HCT116 (cell line): ENCODE data around the gene ZNF311.

Source experiments
- CTCF ChIP-seq, 3 experiments: fragments of 200-600 bp in 1 of 3; sonication (generic) in 1 of 3; IDR thresholded peaks in 2 of 3; conservative IDR thresholded peaks in 1 of 3; 2 replicates each; pipeline ENCODE4 v1.5.1; 2012 to 2017; ENCODE audit warnings: low read depth in 2 of 3, low read length in 2 of 3, antibody characterized with exemption in 1 of 3, borderline replicate concordance in 1 of 3, control low read depth in 1 of 3, mild to moderate bottlenecking in 1 of 3, mixed read lengths in 1 of 3, mixed run types in 1 of 3, moderate library complexity in 1 of 3; ENCODE audit not compliant: insufficient read depth in 1 of 3
- EZH2 ChIP-seq: fragments of 200-600 bp; sonication (generic); IDR thresholded peaks from 2 replicates; pipeline ENCODE4 v1.6.1; 2017; ENCODE audit warnings: antibody characterized with exemption, mixed run types
- EZH2phosphoT487 ChIP-seq: fragments of 200-600 bp; IDR thresholded peaks from 2 replicates; pipeline ENCODE4 v1.6.1; 2018; ENCODE audit warnings: antibody characterized with exemption, borderline replicate concordance
- MAX ChIP-seq: IDR thresholded peaks from 2 replicates; pipeline ENCODE4 v1.6.1; 2012
- POLR2A ChIP-seq: IDR thresholded peaks from 2 replicates; pipeline ENCODE4 v1.7.0; 2011; ENCODE audit warnings: borderline replicate concordance; ENCODE audit not compliant: insufficient read depth, insufficient read length; ENCODE audit errors: extremely low read depth
- REST ChIP-seq: IDR thresholded peaks from 2 replicates; pipeline ENCODE4 v1.6.1; 2012; ENCODE audit warnings: low read depth

DNA sequence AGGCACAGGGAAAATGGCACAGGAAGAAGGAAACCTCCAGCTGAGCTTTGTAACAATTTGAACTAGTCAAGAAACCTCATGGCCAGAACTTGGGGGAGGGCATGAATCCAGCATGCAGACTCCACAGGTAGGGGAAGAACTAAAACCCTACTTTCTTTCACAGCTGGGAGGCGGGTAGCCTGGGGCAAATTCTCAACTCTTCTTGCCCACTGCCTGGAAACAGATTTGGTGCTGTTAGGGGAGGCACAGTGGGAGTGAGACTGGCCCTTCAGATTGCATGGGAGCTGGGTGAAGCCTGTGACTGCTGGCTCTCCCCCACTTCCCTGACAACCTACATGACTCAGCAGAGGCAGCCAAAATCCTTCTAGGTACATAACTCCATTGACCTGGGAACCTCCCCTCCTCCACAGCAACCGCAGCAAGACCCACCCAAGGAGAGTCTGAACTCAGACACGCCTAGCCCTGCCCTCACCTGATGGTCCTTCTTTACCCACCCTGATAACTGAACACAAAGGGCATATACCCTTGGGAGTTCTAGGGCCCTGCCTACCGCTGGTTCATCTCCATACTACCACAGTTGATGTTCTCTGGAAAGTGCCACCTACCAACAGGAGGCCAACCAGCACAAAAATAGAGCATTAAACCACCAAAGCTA lies 44.1 kb downstream of the ZNF311 start:
- no peak for TF ChIP-seq EZH2
- no peak for TF ChIP-seq CTCF (IDR thresholded peaks at IDR 0.05 in 2 of 3, conservative IDR thresholded peaks at IDR 0.05 in 1 of 3; ENCODE audit: borderline replicate concordance in 1 of 3, insufficient read depth in 1 of 3, low read depth in 2 of 3, low read length in 2 of 3)
- TF ChIP-seq POLR2A: no peak
- no peak for TF ChIP-seq EZH2phosphoT487
- no peak for TF ChIP-seq REST
- TF ChIP-seq MAX: no peak
